NCI-H2171 (cell line): Measurements from ENCODE around the gene PRPF38B.
"Not testable (repeated sequence)": the region's sequence is repeated elsewhere in the genome, so short reads cannot be mapped to it uniquely, and the experiment has no call there.

Experiments
- DNase-seq: peaks from one replicate; lab custom pipeline; 2025; lab: John Stamatoyannopoulos, UW

PRPF38B gene, protein sequence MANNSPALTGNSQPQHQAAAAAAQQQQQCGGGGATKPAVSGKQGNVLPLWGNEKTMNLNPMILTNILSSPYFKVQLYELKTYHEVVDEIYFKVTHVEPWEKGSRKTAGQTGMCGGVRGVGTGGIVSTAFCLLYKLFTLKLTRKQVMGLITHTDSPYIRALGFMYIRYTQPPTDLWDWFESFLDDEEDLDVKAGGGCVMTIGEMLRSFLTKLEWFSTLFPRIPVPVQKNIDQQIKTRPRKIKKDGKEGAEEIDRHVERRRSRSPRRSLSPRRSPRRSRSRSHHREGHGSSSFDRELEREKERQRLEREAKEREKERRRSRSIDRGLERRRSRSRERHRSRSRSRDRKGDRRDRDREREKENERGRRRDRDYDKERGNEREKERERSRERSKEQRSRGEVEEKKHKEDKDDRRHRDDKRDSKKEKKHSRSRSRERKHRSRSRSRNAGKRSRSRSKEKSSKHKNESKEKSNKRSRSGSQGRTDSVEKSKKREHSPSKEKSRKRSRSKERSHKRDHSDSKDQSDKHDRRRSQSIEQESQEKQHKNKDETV

GRCh38 chr1:108691942-108692723 lies at the start of gene PRPF38B:
PRPF38B (plus strand) TSS chr1:108692310; CDS start chr1:108692592, 282 bp downstream.
- peak; percentile 93 for DNase-seq

DNA sequence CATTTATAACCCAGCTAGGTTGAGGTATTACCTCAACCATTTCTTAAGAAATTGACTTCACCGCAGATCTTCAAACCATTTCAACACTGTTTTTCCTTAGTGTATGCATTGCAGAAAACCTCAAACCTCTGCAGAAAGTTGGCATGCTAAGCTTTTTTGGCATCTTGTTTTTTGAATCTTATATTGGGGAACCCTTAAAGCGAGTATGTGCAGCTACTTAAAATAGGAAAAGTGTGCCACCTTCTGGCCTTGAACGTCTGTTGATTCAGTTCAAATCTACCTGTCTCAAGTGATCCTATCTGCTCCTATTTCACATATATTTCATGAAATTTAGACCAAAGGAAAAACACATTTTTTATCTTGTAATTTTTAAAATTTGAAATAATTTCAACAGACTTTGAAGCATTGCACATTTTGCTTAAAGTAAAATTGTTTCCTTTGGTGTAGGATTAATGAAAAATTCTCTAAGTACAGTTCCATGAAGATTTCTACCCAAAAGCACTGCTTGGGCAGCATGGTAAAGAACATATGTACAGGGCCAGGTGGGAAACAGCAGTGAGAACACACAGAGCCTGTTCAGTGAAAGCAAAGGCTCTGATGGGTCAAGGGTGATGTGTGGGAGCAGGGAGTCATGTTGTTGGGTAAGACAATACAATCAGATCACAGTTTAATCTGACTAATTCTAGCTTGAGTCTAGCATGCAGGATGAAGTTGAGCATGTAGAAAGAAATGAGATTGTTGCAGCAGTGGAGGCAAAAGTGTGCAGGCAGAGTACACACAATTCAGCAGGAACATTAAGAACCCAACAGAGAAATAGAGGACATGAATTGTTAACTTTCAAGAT lies 48.4 kb upstream of the PRPF38B start:
- peak; percentile 41 for DNase-seq

GRCh38 chr1:108644984-108645383 lies 47.1 kb upstream of the PRPF38B start:
- no peak for DNase-seq

DNA sequence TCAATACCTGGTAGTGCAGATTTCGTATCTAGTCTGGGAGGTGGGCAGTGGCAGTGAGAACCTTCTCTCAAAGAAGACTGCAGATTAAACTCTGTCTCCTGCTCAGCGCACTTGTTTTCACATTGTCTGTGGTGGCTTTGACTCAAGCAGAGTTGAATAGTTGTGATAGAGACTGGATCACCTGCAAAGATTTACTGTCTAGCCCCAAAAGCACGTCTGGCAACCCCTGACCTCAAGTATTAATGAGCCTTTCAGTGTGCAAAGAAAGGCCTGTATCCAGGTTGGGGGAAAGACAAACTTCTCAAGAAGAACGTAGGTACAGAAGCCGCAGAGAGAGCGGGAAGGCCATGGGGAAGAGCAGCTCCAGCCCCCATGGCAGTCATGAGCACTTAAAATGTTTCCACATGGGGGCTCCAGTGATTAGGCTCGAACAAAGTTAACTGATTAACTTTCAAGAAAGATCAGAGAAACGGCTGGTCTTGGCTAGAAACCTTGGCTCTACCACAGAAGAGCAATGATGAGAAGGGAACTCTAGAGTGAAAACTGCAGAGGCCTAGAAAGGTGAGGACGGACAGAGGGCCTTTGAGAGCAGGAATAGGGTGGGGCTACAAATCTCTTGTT lies 46.4 kb upstream of the PRPF38B start:
- no peak for DNase-seq

- DNase-seq = no peak
These were observed 45.9 kb upstream of the PRPF38B start for GRCh38 chr1:108646265-108646647.

DNA sequence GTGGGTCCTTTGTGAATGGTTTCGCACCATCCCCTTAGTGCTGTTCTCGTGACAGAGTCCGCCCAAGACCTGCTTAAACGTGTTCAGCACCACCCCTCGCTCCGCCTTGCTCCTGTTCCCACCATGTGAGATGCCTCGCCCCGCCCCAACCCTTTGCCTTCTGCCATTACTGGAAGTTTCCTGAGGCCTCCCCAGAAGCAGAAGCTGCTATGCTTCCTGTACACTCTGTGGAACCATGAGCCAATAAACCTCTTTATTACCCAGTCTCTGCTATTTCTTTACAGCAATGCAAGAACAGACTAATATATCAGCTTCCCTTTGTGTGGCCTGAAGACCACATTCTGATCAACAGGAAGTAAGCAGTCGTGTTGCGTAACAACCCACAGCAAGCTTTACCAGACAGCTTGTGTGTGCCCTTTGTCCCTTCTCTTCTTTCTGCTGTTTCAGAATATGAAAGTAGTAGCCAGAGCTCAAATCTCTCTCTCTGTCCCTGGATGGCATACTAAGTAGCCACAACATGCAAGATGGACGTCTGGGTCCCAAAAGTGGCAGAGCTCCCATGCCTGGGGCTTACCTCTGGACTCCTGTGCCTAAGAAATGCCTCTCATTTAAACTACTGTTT lies 45.4 kb upstream of the PRPF38B start:
- DNase-seq = no peak

GRCh38 chr1:108653431-108654105 lies 38.5 kb upstream of the PRPF38B start:
- no peak for DNase-seq

DNA sequence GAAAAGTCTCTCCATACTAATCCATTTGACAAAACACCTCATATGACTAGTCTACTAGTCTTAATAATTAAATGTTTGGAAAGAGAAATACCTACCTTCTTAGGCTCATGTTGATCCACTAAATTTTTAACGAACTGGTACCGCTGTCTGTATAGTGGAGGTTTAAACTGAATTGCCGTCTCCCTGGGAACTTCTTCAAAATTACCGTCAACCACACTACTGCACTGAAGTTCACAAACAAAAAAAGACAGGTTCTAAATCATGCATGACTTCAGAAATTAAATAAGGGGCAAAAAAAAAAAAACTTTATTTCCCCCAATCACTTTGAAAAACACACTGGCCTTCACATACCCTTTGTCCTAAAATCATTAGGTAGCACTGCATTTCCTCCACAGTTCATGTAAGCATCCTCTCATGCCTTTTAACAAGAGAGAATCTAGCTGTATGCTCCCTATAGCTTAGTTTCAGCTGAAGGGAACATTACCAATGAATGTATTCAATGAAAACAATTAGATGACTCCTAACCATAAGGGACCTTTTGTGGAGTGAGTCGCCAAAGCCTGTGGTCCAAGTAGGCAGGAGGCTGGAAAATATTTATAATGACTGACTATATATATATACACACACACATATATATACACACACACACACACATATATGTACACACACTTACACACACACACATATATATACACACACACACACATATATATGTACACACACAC lies 34.6 kb upstream of the PRPF38B start:
- no peak for DNase-seq

- peak; percentile 81 for DNase-seq
These were observed 31.0 kb upstream of the PRPF38B start, which contains the start of gene HENMT1 for GRCh38 chr1:108661030-108661609. HENMT1 (minus strand) TSS chr1:108661093; CDS start chr1:108659884, 1,209 bp downstream.

DNA sequence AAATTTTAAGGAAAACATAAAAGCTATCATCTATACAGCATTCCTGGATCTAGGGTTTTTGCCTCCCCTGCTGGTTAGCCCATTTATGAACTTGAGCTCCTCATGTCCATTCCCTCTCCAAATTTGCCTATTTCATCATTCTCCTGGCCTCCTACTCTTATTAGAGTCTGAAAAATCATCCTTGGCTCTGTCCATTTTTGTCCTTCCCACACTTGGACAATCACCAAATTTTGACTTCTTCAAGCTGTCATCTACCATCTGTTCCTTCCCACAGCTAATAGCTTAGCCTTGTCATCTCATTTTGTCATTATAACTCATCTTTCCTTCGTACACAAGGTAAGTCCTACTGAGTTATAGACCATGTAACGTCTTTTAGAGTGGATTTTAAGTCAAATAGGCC lies 29.0 kb upstream of the PRPF38B start:
- no peak for DNase-seq

DNA sequence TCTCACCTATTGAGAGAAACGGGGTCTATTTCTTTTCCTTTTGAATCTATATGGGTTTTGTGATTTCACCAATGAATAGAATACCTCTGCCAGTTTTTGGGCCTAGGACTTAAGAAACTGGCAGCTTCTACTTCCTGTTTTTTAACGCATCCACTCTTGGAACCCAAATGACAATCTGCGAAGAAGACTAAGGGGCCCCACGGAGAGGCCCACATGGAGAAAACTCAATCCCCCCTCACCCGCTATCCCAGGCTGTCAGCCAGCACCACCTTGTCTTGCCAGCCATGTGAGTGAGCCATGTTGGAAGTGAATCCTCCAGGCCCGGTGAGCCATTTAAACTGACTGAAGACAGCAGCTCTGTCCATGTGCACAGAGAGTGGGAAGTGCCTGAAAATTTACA lies 27.6 kb upstream of the PRPF38B start:
- no peak for DNase-seq

GRCh38 chr1:108665067-108665466 lies 27.0 kb upstream of the PRPF38B start:
- no peak for DNase-seq

DNA sequence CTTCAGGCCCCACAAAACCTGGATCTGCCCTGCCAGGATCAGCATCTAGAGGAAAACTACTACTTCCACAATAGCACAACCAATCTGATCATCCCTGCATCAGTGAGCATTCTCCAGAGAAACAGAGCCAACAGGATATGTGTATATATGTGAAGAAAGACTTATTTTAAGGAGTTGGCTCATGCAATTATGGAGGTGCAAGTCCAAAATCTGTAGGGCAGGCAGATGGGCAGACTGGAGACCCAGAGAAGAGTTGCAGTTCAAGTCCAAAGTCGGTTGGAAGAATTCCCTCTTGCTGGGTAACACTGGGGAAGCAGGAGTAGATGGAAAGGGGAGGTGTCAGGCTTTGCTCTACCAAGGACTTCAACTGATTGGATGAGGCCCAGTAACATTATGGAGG lies 26.3 kb upstream of the PRPF38B start:
- no peak for DNase-seq

GRCh38 chr1:108667422-108667821 lies 24.7 kb upstream of the PRPF38B start:
- not testable (repeated sequence) for DNase-seq

DNA sequence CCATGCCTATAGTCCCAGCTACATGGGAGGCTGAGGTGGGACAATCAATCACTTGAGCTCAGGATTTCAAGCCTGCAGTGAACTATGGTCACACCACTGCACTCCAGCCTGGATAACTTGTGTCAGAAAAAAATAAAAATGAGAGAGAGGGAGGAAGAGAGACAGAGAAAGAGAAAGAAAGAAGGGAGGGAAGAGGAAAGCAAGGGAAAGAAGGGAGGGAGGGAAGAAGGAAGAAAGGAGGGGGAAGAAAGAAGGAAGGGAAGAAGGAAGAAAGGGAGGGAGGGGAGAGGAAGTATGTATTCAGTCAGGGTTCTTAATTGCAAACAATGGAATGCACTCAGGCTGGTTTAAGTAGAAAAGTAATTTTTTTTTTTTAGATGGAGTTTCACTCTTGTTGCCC lies 23.3 kb upstream of the PRPF38B start:
- DNase-seq = no peak

GRCh38 chr1:108669679-108670078 lies 22.4 kb upstream of the PRPF38B start:
- DNase-seq = no peak

DNA sequence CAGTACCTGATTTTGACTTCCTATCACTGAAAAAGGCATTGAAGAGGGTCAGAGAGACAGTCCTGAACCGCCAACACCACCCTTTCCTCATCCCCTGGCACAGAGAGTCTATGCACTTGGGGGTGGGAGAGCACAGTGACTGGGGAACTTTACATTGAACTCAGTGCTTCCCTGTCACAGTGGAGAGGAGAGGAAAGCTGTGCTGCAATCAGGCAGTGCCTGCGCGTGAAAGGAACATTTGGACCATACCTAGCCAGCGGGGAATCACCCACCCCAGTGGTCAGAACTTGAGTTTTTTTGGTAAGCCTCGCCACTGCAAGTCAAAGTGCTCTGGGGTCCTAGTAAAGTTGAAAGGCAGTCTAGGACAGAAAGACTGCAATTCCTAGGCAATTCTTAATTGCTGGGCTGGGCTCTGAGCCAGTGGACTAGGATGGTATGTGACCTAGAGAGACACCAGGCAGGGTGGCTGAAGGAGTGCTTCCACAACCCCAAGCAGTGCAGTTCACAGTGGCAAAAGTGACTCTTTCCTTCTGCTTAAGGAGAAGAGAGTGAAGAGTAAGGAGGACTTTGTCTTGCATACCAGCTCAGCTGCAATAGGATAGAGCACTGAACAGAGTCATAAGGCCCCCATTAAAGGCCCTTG lies 21.9 kb upstream of the PRPF38B start:
- no peak for DNase-seq

DNA sequence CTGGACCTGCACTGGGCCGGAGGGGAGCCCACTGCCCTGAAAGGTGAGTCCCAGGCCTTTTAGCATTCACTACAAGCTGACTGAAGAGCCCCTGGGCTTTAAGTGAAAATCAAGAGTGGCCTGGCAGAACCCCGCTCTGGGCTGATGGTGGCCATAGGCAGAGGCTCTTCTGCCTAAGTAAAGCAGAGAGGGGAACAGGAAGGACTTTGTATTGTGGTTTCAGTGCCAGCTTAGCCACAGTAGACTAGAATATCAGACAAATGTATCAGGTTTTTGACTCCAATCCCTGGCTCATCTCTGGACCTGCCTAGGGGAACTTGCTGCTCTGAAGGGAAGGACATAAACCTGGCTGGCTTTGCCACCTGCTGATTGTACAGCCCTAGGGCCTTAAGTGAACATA lies 21.0 kb upstream of the PRPF38B start:
- no peak for DNase-seq

- DNase-seq = no peak
These were observed 13.4 kb upstream of the PRPF38B start for GRCh38 chr1:108678706-108679105.
